SK-N-MC (cell line): ENCODE measurements around the gene PODNL1.

ENCODE experiments used
- EZH2 ChIP-seq: fragments of 200-600 bp; sonication (generic); IDR thresholded peaks from one replicate; pipeline ENCODE4 v1.6.1; 2017; ENCODE audit warnings: antibody characterized with exemption
- POLR2AphosphoS5 ChIP-seq: IDR thresholded peaks from 2 replicates; pipeline ENCODE4 v1.6.1; 2012; ENCODE audit warnings: mild to moderate bottlenecking, low read depth, low read length, borderline replicate concordance

- no peak for TF ChIP-seq POLR2AphosphoS5
- TF ChIP-seq EZH2, result no peak
These were observed 12.8 kb upstream of the PODNL1 start for GRCh38 chr19:13951043-13951442.
